ENCODE measurements around the gene PINLYP. TPM values are rescaled to one million over a fixed set of nuclear protein-coding genes. Genes with fewer than 3 reads are reported as not detected.

PINLYP gene
- total and polyA plus RNA-seq, 3 experiments from 2014 or later, result 1.3 to 13.8 (median 9.9) TPM

DNA sequence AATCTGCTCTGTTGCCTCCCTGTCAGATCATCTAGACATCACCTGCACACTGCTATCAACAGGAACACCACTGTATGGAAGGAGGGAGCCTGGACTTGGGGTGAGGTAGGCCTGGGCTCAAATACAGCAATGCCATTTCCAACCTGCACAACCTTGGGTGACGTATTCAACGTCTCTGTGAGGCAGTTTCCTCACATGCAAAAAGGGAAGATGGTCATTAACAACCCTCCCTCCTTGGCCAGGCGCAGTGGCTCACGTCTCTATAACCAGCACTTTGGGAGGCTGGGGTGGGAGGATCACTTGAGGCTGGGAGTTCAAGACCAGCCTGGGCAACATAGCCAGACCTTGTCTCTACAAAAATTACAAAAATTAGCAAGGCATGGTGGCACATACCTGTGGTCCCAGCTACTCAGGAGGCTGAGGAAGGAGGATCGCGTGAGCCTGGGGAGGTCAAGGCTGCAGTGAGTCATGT, 13.3 kb upstream of the PINLYP start:
- no peaks in the 10 kb centered on the region for H3K9me3 Mint-ChIP-seq
- POLR2A ChIA-PET, result interaction anchor here (0.7 to 2.0 kb wide), 4 partner anchors 13 to 72 kb away, joined by 3 to 8 read pairs (median 4); partner anchors contain the start of genes IRGQ, PINLYP, XRCC1 and ZNF576
- Histone ChIP-seq H3K4me1 (ENCODE audit: insufficient read depth, low read length) (peaks cover 47% of the 10 kb centered on the region), H3K27ac (ENCODE audit: low read depth, low read length) (peak overlapping the region; percentile 75), H3K27me3 (ENCODE audit: insufficient read depth, low read length, poor library complexity, severe bottlenecking) (no peaks in the 10 kb centered on the region), H3K4me3 (ENCODE audit: low read length) (peak overlapping the region; percentile 70), H3K9me3 (ENCODE audit: low read length) (no peaks in the 10 kb centered on the region), H3K36me3 (ENCODE audit: insufficient read depth, low read length) (peaks cover 9% of the 10 kb centered on the region)
- peaks cover 47 to 61% (median 60%) of the 10 kb centered on the region in 3 donors for H3K4me1 Mint-ChIP-seq
- DNase-seq, result peak in 1 of 5 donors; percentile 17
- peaks cover 0 to 24% (median 10%) of the 10 kb centered on the region in 3 donors for H3K36me3 Mint-ChIP-seq
- peak overlapping the region; percentile 89 to 98 (median 94) for H3K27ac Mint-ChIP-seq
- peak overlapping the region; percentile 32 to 82 (median 68) for H3K4me3 Mint-ChIP-seq
- CTCF ChIA-PET, result interaction anchor here (5.8 kb wide), 1 partner anchor 33 kb away, joined by 34 read pairs; the partner anchor contains the start of genes IRGQ and ZNF576
- H3K27me3 Mint-ChIP-seq, result peaks cover 0 to 3% of the 10 kb centered on the region in 2 donors

DNA sequence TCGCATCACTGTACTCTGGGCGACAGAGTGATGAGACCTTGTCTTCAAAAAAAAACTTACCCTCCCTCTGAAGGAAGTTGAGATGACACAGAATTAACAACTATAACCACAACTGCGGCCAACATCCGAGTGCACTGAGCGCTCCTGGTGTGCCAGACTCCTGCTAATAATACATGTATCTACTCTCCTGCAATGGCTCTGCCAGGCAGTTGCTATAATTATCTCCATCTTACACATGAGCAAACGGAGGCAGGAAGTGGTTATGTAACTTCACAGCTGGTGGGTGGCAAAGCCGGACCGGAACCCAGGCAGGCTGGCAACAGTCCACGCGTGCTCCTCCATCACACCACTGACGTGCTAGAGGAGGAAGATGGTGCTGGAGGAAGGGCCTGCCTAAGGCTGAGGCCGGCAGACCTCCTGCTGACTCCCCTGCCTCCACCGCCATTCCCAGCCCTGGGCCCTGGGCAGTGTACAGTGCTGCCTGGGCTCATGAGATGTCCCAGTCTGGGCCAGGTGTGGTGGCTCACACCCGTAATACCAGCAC, 12.8 kb upstream of the PINLYP start:
- Mint-ChIP-seq H3K36me3 (peaks cover 0 to 23% (median 8%) of the 10 kb centered on the region in 3 donors), H3K9me3 (no peaks in the 10 kb centered on the region), H3K27ac (peak overlapping the region; percentile 89 to 98 (median 94)), H3K4me1 (peaks cover 47 to 61% (median 60%) of the 10 kb centered on the region in 3 donors), H3K4me3 (peak overlapping the region; percentile 32 to 82 (median 68)), H3K27me3 (peaks cover 0 to 3% of the 10 kb centered on the region in 2 donors)
- Histone ChIP-seq H3K4me3 (ENCODE audit: low read length) (peak overlapping the region; percentile 70), H3K36me3 (ENCODE audit: insufficient read depth, low read length) (peaks cover 4% of the 10 kb centered on the region), H3K4me1 (ENCODE audit: insufficient read depth, low read length) (peaks cover 47% of the 10 kb centered on the region), H3K27ac (ENCODE audit: low read depth, low read length) (peak overlapping the region; percentile 75), H3K9me3 (ENCODE audit: low read length) (no peaks in the 10 kb centered on the region), H3K27me3 (ENCODE audit: insufficient read depth, low read length, poor library complexity, severe bottlenecking) (no peaks in the 10 kb centered on the region)
- CTCF ChIA-PET, result interaction anchor here (5.8 kb wide), 1 partner anchor 32 kb away, joined by 34 read pairs; the partner anchor contains the start of genes IRGQ and ZNF576
- POLR2A ChIA-PET, result interaction anchor here (0.7 to 2.0 kb wide), 3 partner anchors 12 to 55 kb away, joined by 3 to 8 read pairs (median 3); partner anchors contain the start of genes IRGQ, PINLYP, XRCC1 and ZNF576
- DNase-seq, result peak; percentile 74 to 93 (median 79)

DNA sequence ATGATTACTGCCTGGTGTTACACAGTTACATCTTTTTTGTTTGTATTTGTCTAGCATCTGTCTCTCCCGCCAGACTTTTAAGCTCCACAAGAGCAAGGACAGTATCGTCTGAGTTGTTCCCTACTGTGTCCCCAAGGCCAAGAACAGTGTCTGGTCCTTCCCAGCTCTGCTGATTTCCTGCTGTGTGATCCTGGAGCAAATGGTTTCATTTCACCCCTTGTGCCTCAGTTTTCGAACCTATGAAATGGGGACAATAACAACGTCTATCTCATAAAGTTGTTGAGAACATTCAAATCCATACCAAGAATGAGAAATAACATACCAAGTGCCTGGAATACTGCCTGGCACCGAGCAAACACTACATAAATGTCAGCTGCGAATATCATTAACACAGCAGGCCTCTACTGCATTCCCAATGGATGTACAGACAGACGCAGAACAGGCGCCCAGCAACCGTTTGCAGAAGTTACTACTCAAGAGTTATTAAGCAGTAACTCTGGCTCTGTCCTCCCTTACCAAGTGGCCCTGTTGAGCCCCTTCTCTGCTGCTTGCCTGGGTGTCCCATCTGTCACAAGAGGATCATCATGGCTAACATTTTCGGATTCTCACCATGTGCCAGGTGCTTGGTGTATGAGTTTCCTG, 11.7 kb upstream of the PINLYP start:
- no peaks in the 10 kb centered on the region for H3K9me3 ChIP-seq (ENCODE audit: low read length)
- H3K4me1 ChIP-seq (ENCODE audit: insufficient read depth, low read length), result peaks cover 47% of the 10 kb centered on the region
- POLR2A ChIA-PET, result interaction anchor here (2.0 kb wide), 1 partner anchor 31 kb away, joined by 8 read pairs; the partner anchor contains the start of genes IRGQ and ZNF576
- peak overlapping the region; percentile 89 to 98 (median 94) for H3K27ac Mint-ChIP-seq
- H3K36me3 Mint-ChIP-seq, result peaks cover 0 to 17% (median 7%) of the 10 kb centered on the region in 3 donors
- no peak overlapping the region for H3K27ac ChIP-seq (ENCODE audit: low read depth, low read length)
- H3K36me3 ChIP-seq (ENCODE audit: insufficient read depth, low read length), result no peaks in the 10 kb centered on the region
- H3K9me3 Mint-ChIP-seq, result no peaks in the 10 kb centered on the region
- H3K4me3 Mint-ChIP-seq, result peak overlapping the region in 4 of 7 donors; percentile 0 to 12 (median 4)
- peaks cover 47 to 64% (median 61%) of the 10 kb centered on the region in 3 donors for H3K4me1 Mint-ChIP-seq
- no peak for DNase-seq
- no peaks in the 10 kb centered on the region for H3K27me3 ChIP-seq (ENCODE audit: insufficient read depth, low read length, poor library complexity, severe bottlenecking)
- no peak overlapping the region for H3K4me3 ChIP-seq (ENCODE audit: low read length)
- peaks cover 0 to 3% of the 10 kb centered on the region in 2 donors for H3K27me3 Mint-ChIP-seq
- CTCF ChIA-PET, result interaction anchor here (0.9 to 5.8 kb wide), 3 partner anchors 9 to 31 kb away, joined by 3 to 34 read pairs (median 4); partner anchors contain the start of genes IRGQ and ZNF576

DNA sequence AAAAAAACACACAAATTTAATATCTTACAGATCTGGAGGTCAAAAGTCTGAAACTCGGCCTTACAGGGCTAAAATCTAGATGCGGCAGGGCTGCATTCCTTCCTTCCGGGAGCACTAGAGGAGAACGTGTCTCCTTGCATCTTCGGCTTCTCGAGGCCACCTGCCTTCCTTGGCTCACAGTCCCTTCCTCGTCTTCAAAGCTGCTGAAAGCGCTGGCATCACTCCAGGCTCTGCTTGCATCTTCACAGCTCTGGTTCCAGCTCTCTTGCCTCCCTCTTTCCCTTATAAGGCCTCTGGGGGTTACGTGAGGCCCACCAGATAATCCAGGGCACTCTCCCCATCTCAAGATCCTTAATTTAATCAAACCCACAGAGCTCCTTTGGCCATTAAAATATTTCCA, 10.8 kb upstream of the PINLYP start:
- peaks cover 47% of the 10 kb centered on the region for H3K4me1 ChIP-seq (ENCODE audit: insufficient read depth, low read length)
- H3K27ac ChIP-seq (ENCODE audit: low read depth, low read length), result no peak overlapping the region
- Mint-ChIP-seq H3K9me3 (no peaks in the 10 kb centered on the region), H3K27me3 (peaks cover 0 to 3% of the 10 kb centered on the region in 2 donors), H3K36me3 (peaks cover 0 to 15% (median 7%) of the 10 kb centered on the region in 3 donors), H3K4me3 (no peak overlapping the region), H3K27ac (peak overlapping the region in 6 of 8 donors; percentile 44 to 98 (median 70)), H3K4me1 (peaks cover 48 to 64% (median 60%) of the 10 kb centered on the region in 3 donors)
- H3K27me3 ChIP-seq (ENCODE audit: insufficient read depth, low read length, poor library complexity, severe bottlenecking), result no peaks in the 10 kb centered on the region
- ChIA-PET CTCF (interaction anchor here (1.6 to 2.2 kb wide), 2 partner anchors 9 to 30 kb away, joined by 8 to 12 read pairs; no protein-coding TSS in a partner anchor), POLR2A (no interaction called here)
- DNase-seq, result no peak
- no peaks in the 10 kb centered on the region for H3K9me3 ChIP-seq (ENCODE audit: low read length)
- no peaks in the 10 kb centered on the region for H3K36me3 ChIP-seq (ENCODE audit: insufficient read depth, low read length)
- H3K4me3 ChIP-seq (ENCODE audit: low read length), result no peak overlapping the region

DNA sequence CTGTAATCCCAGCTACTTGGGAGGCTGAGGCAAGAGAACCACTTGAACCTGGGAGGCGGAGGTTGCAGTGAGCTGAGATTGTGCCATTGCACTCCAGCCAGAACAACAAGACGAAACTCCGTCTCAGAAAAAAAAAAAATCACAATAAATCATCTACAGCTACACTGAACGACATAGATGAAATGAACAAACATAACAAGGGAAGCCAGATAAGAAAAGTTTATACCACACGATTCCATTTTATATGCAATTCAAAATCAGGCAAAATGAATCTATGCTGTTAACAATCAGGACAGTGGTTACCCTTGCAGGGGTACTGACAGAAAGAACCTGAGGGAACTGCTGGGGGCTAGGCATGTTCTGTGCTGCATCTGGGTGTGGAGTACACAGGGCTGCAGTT, 5.9 kb upstream of the PINLYP start:
- CTCF ChIA-PET, result interaction anchor here (4.0 kb wide), 1 partner anchor 15 kb away, joined by 22 read pairs; no protein-coding TSS in a partner anchor
- DNase-seq, result no peak
- Mint-ChIP-seq H3K9me3 (no peaks in the 10 kb centered on the region), H3K27me3 (no peaks in the 10 kb centered on the region), H3K4me1 (peaks cover 30 to 62% (median 53%) of the 10 kb centered on the region in 3 donors), H3K36me3 (peaks cover 0 to 25% (median 12%) of the 10 kb centered on the region in 3 donors), H3K4me3 (peak overlapping the region in 1 of 7 donors; percentile 64), H3K27ac (peak overlapping the region; percentile 3 to 84 (median 70))
- H3K9me3 ChIP-seq (ENCODE audit: low read length), result no peaks in the 10 kb centered on the region
- peaks cover 11% of the 10 kb centered on the region for H3K36me3 ChIP-seq (ENCODE audit: insufficient read depth, low read length)
- no peaks in the 10 kb centered on the region for H3K27me3 ChIP-seq (ENCODE audit: insufficient read depth, low read length, poor library complexity, severe bottlenecking)
- POLR2A ChIA-PET, result no interaction called here
- H3K4me1 ChIP-seq (ENCODE audit: insufficient read depth, low read length), result peaks cover 9% of the 10 kb centered on the region
- H3K27ac ChIP-seq (ENCODE audit: low read depth, low read length), result no peak overlapping the region
- H3K4me3 ChIP-seq (ENCODE audit: low read length), result no peak overlapping the region

DNA sequence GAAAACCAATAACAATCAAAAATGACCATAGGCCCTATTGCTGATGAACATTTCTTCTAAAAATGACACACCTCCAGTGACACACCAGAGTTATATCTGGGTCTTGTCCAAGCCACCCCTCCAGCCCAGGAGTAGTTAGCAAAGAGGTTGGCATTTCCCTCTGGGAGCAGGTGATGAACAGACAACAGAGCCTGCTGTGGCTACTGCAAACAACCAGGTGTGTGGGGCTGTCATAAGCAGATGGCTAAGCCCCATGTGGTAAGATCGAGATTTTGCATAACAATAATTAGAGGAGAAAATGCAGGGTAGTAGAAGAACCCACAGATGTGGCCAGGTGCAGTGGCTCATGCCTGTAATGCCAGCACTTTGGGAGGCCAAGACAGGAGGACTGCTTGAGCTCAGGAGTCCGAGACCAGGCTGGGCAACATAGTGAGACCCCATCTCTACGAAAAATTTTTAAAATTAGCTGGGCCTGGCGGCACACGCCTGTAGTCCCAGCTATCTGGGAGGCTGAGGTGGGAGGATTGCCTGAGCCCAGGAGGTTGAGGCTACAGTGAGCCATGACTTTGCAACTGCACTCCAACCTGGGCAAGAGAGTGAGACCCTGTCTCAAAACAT, 5.3 kb upstream of the PINLYP start:
- Histone ChIP-seq H3K4me1 (ENCODE audit: insufficient read depth, low read length) (peaks cover 8% of the 10 kb centered on the region), H3K27me3 (ENCODE audit: insufficient read depth, low read length, poor library complexity, severe bottlenecking) (no peaks in the 10 kb centered on the region), H3K4me3 (ENCODE audit: low read length) (no peak overlapping the region), H3K9me3 (ENCODE audit: low read length) (no peaks in the 10 kb centered on the region), H3K36me3 (ENCODE audit: insufficient read depth, low read length) (peaks cover 11% of the 10 kb centered on the region), H3K27ac (ENCODE audit: low read depth, low read length) (no peak overlapping the region)
- peaks cover 3 to 28% (median 8%) of the 10 kb centered on the region in 3 donors for H3K36me3 Mint-ChIP-seq
- H3K4me3 Mint-ChIP-seq, result peak overlapping the region in 1 of 7 donors; percentile 64
- no peaks in the 10 kb centered on the region for H3K9me3 Mint-ChIP-seq
- ChIA-PET CTCF (interaction anchor here (2.4 to 4.0 kb wide), 2 partner anchors 15 to 24 kb away, joined by 15 to 22 read pairs; no protein-coding TSS in a partner anchor), POLR2A (no interaction called here)
- peaks cover 31 to 62% (median 53%) of the 10 kb centered on the region in 3 donors for H3K4me1 Mint-ChIP-seq
- DNase-seq, result no peak
- peak overlapping the region; percentile 11 to 84 (median 70) for H3K27ac Mint-ChIP-seq
- no peaks in the 10 kb centered on the region for H3K27me3 Mint-ChIP-seq

DNA sequence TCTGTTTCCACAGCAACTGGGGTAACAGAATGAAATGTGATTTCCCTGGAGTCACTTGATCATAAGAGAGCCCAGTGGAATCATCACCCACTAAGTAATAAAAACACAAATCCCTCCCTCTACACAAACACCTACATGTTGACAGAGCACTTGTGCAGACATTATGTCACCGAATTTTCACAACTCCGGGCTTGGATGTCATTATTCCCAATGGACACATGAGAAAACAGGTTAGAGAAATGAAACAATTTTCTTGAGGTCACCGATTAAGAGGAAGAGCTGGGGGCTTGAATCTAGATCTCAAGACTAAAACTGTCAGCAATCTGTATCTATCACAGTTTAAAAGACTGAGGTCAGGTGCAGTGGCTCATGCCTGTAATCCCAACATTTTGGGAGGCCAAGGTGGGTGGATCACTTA, 3.4 kb upstream of the PINLYP start:
- H3K4me1 Mint-ChIP-seq, result peaks cover 32 to 72% (median 59%) of the 10 kb centered on the region in 3 donors
- Histone ChIP-seq H3K36me3 (ENCODE audit: insufficient read depth, low read length) (peaks cover 11% of the 10 kb centered on the region), H3K9me3 (ENCODE audit: low read length) (no peaks in the 10 kb centered on the region), H3K27me3 (ENCODE audit: insufficient read depth, low read length, poor library complexity, severe bottlenecking) (no peaks in the 10 kb centered on the region), H3K27ac (ENCODE audit: low read depth, low read length) (no peak overlapping the region), H3K4me3 (ENCODE audit: low read length) (no peak overlapping the region), H3K4me1 (ENCODE audit: insufficient read depth, low read length) (peaks cover 14% of the 10 kb centered on the region)
- peak overlapping the region in 2 of 7 donors; percentile 23 to 26 for H3K4me3 Mint-ChIP-seq
- no peaks in the 10 kb centered on the region for H3K9me3 Mint-ChIP-seq
- ChIA-PET POLR2A (interaction anchor here (0.6 kb wide), 1 partner anchor 36 kb away, joined by 7 read pairs; no protein-coding TSS in a partner anchor), CTCF (interaction anchor here (2.4 to 4.0 kb wide), 2 partner anchors 17 to 22 kb away, joined by 15 to 22 read pairs; no protein-coding TSS in a partner anchor)
- H3K36me3 Mint-ChIP-seq, result peaks cover 3 to 30% (median 8%) of the 10 kb centered on the region in 3 donors
- H3K27me3 Mint-ChIP-seq, result no peaks in the 10 kb centered on the region
- DNase-seq, result no peak
- H3K27ac Mint-ChIP-seq, result peak overlapping the region; percentile 21 to 88 (median 60)
